Caco-2 (cell line): ENCODE results near the gene PLPP7. TPM values are rescaled to one million over a fixed set of nuclear protein-coding genes. Genes with fewer than 3 reads are reported as not detected.

Source experiments
- BruUV-seq: library from RNA; stranded (reverse); fragments of 400-500 nt; replicated peaks from 2 replicates; lab custom pipeline; 2021; lab: Mats Ljungman, UMichigan
- CTCF ChIA-PET: fragments of 300-600 bp; sonication (Branson Sonifier 250); formaldehyde crosslinking; loops from one replicate; lab custom pipeline; 2022; ENCODE audit warnings: antibody characterized with exemption; lab: Charles Lee
- POLR2A ChIA-PET: fragments of 300-600 bp; sonication (Branson Sonifier 250); formaldehyde crosslinking; loops from one replicate; lab custom pipeline; 2022; ENCODE audit warnings: antibody characterized with exemption; lab: Charles Lee
- DNase-seq, 2 experiments: peaks; one replicate each; pipeline versions ENCODE4 v3.0.0 to v3.0.0-alpha.2; 2020 to 2022
- H3K27me3 ChIP-seq: replicated peaks from 2 replicates; pipeline ENCODE4 v1.6.0; 2011; ENCODE audit warnings: low read length; ENCODE audit not compliant: control insufficient read depth, insufficient read depth
- H3K36me3 ChIP-seq: 2 replicates; pipeline ENCODE4 v1.5.1; 2011; ENCODE audit warnings: low read length; ENCODE audit not compliant: control insufficient read depth, insufficient read depth
- H3K4me1 ChIP-seq: fragments of 250-450 bp; sonication (Bioruptor Pico); 2 replicates; pipeline ENCODE4 v1.5.1; 2020; ENCODE audit warnings: mild to moderate bottlenecking
- H3K4me3 ChIP-seq: 2 replicates; pipeline ENCODE4 v1.5.1; 2011; ENCODE audit warnings: low read depth, mild to moderate bottlenecking, control low read depth, low read length
- H3K9me3 ChIP-seq: fragments of 250-450 bp; sonication (Bioruptor Pico); 2 replicates; pipeline ENCODE4 v1.5.1; 2020; ENCODE audit warnings: mild to moderate bottlenecking, moderate library complexity
- H3K27ac Mint-ChIP-seq: one replicate; pipeline ENCODE4 v1.8.0; 2022; ENCODE audit warnings: mixed read lengths; ENCODE audit not compliant: unreplicated experiment
- H3K27me3 Mint-ChIP-seq: one replicate; pipeline ENCODE4 v1.8.0; 2022; ENCODE audit warnings: mixed read lengths; ENCODE audit not compliant: insufficient read depth, unreplicated experiment
- H3K36me3 Mint-ChIP-seq: one replicate; pipeline ENCODE4 v1.8.0; 2022; ENCODE audit warnings: mild to moderate bottlenecking, mixed read lengths; ENCODE audit not compliant: insufficient read depth, unreplicated experiment
- H3K4me1 Mint-ChIP-seq: one replicate; pipeline ENCODE4 v1.8.0; 2022; ENCODE audit warnings: low read depth, mixed read lengths; ENCODE audit not compliant: unreplicated experiment
- H3K4me3 Mint-ChIP-seq: one replicate; pipeline ENCODE4 v1.8.0; 2022; ENCODE audit warnings: mild to moderate bottlenecking, moderate library complexity, mixed read lengths; ENCODE audit not compliant: unreplicated experiment
- H3K9me3 Mint-ChIP-seq: one replicate; pipeline ENCODE4 v1.8.0; 2022; ENCODE audit warnings: mixed read lengths; ENCODE audit not compliant: unreplicated experiment
- CTCF ChIP-seq, 2 experiments: fragments of 200-600 bp in 1 of 2; IDR thresholded peaks; 1 replicate in 1 of 2; 2 replicates in 1 of 2; pipeline versions ENCODE4 v1.5.1 to v1.8.0; 2011 to 2022; ENCODE audit warnings: antibody characterized with exemption in 1 of 2, control low read depth in 1 of 2, inconsistent platforms in 1 of 2, low read depth in 1 of 2, low read length in 1 of 2, mild to moderate bottlenecking in 1 of 2, moderate library complexity in 1 of 2; ENCODE audit not compliant: insufficient read depth in 1 of 2, severe bottlenecking in 1 of 2, unreplicated experiment in 1 of 2
- intact Hi-C: fragments of 100-400 bp; cut with micrococcal nuclease; formaldehyde crosslinking; loops from one replicate; pipeline ENCODE4 v1.10.0; 2022; ENCODE audit not compliant: unreplicated experiment
- total RNA-seq: library from RNA; stranded (reverse); gene quantifications from 2 replicates; pipeline ENCODE4 v1.2.3, GENCODE V29; 2022

Gene PLPP7
- total RNA-seq, 1 experiment from 2014 or later: 0.11 TPM

DNA sequence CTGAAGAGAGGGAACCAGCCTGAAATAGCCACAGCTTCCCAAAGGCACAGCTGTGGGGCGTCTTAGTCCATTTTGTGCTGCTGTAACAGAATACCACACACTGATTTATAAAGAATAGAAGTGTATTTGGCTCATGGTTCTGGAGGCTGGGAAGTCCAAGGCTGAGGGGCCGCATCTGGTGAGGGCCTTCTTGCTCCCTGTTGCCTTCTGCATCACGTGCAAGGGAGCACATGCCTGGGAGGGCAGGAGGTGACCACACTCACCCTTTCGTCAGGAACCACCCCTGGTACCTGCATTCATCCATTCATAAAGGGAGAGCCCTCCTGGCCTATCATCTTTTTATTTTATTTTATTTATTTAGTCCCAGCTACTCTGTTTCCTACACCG lies 10.4 kb downstream of the PLPP7 start:
- Histone ChIP-seq H3K4me1 (0 out of 2 replicates have a peak, but pooled peaks cover 5% of the 10 kb centered on the region), H3K4me3 (no peak overlapping the region), H3K9me3 (no peaks in the 10 kb centered on the region), H3K36me3 (no peaks in the 10 kb centered on the region), H3K27me3 (no peaks in the 10 kb centered on the region)
- no peak for TF ChIP-seq CTCF (IDR thresholded peaks at IDR 0.05; ENCODE audit: insufficient read depth in 1 of 2, low read depth in 1 of 2, low read length in 1 of 2, severe bottlenecking in 1 of 2, unreplicated experiment in 1 of 2)
- no peaks in the 10 kb centered on the region for H3K36me3 Mint-ChIP-seq
- no peaks in the 10 kb centered on the region for H3K27me3 Mint-ChIP-seq
- DNase-seq: no peak
- H3K27ac Mint-ChIP-seq: no peak overlapping the region
- ChIA-PET POLR2A (no interaction called here), CTCF (no interaction called here)
- no TSS peak for BruUV-seq
- intact Hi-C loops: no loop called here
- H3K9me3 Mint-ChIP-seq: no peaks in the 10 kb centered on the region
- no peak overlapping the region for H3K4me3 Mint-ChIP-seq
- peaks cover 7% of the 10 kb centered on the region for H3K4me1 Mint-ChIP-seq

DNA sequence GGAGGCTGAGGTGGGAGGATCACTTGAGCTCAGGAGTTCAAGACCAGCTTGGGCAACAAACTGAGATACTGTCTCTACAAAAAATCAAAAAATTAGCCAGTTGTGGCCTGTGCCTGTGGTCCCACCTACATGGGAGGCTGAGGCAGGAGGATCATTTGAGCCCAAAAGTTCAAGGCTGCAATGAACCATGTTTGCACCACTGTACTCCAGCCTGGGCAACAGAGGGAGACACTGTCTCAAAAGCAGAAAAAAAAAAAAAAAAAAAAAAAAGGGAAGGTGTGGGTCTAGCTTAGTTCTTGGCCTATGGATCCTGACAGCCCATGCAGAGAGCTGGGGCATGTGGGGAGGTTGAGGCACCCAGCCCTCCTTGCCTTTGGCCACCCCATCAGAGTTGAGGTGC lies 10.9 kb downstream of the PLPP7 start:
- TF ChIP-seq CTCF (IDR thresholded peaks at IDR 0.05; ENCODE audit: insufficient read depth in 1 of 2, low read depth in 1 of 2, low read length in 1 of 2, severe bottlenecking in 1 of 2, unreplicated experiment in 1 of 2): no peak
- H3K36me3 Mint-ChIP-seq: no peaks in the 10 kb centered on the region
- H3K9me3 Mint-ChIP-seq: no peaks in the 10 kb centered on the region
- H3K4me3 Mint-ChIP-seq: no peak overlapping the region
- 0 out of 2 replicates have a peak, but pooled peaks cover 7% of the 10 kb centered on the region for H3K4me1 ChIP-seq
- no peak for DNase-seq
- CTCF ChIA-PET: interaction anchor here (0.6 kb wide), 1 partner anchor 50 kb away, joined by 5 read pairs; no protein-coding TSS in a partner anchor
- no peaks in the 10 kb centered on the region for H3K9me3 ChIP-seq
- no peak overlapping the region for H3K27ac Mint-ChIP-seq
- no TSS peak for BruUV-seq
- H3K4me1 Mint-ChIP-seq: peaks cover 7% of the 10 kb centered on the region
- H3K27me3 Mint-ChIP-seq: no peaks in the 10 kb centered on the region
- H3K27me3 ChIP-seq: no peaks in the 10 kb centered on the region
- intact Hi-C loops: no loop called here
- no peak overlapping the region for H3K4me3 ChIP-seq
- POLR2A ChIA-PET: no interaction called here
- H3K36me3 ChIP-seq: no peaks in the 10 kb centered on the region

- DNase-seq: no peak
- Mint-ChIP-seq H3K36me3 (no peaks in the 10 kb centered on the region), H3K27me3 (no peaks in the 10 kb centered on the region), H3K9me3 (no peaks in the 10 kb centered on the region), H3K4me3 (no peak overlapping the region), H3K4me1 (peaks cover 7% of the 10 kb centered on the region), H3K27ac (no peak overlapping the region)
- no TSS peak for BruUV-seq
- CTCF ChIA-PET: no interaction called here
- intact Hi-C loops: no loop called here
- no peaks in the 10 kb centered on the region for H3K9me3 ChIP-seq
- no peak overlapping the region for H3K4me3 ChIP-seq
- H3K4me1 ChIP-seq: 0 out of 2 replicates have a peak, but pooled peaks cover 7% of the 10 kb centered on the region
- no peak for TF ChIP-seq CTCF (IDR thresholded peaks at IDR 0.05; ENCODE audit: insufficient read depth in 1 of 2, low read depth in 1 of 2, low read length in 1 of 2, severe bottlenecking in 1 of 2, unreplicated experiment in 1 of 2)
- POLR2A ChIA-PET: no interaction called here
- no peaks in the 10 kb centered on the region for H3K36me3 ChIP-seq
- H3K27me3 ChIP-seq: no peaks in the 10 kb centered on the region
These were observed 12.9 kb downstream of the PLPP7 start for GRCh38 chr9:131302244-131303075.
